Measurements from ENCODE around the gene YBEY. TPM values are rescaled to one million over a fixed set of nuclear protein-coding genes. Genes with fewer than 3 reads are reported as not detected.

YBEY gene
- total and polyA plus RNA-seq, 2 donors (not counting 3 experiments of a cell fraction or from before 2014, with no cell fraction given): 6.1 to 15.3 TPM

DNA sequence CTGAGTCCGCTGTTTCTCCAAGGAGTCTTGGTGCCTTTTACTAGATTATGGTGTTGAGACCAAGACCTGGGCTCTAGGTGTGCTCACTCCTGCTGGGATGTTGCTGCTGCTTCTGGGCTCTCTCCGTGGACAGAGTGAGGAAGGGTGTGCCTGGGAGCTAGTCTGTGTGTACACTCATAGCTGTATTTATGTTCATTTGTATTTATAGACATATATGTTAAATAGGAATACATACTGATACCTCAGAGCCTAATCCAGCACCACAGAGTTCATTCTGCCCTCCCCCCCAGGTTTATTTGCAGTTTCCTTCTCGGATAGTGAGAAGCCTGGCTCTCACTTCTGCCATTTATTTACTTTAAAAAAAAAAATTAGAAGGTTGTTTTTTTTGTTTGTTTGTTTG lies 50.5 kb downstream of the YBEY start:
- ChIA-PET CTCF (no interaction called here), POLR2A (no interaction called here)
- Histone ChIP-seq H3K79me2 (ENCODE audit: control insufficient read depth, insufficient read depth, low read length) (peaks cover 8% of the 10 kb centered on the region), H4K20me1 (replicated peaks; ENCODE audit: control insufficient read depth, extremely low read depth, insufficient read depth, low read length) (no peaks in the 10 kb centered on the region), H3K4me3 (replicated peaks in 1 of 3; ENCODE audit: insufficient read depth in 1 of 3, low read depth in 1 of 3, low read length in 3 of 3) (no peak overlapping the region), H3K9me3 (replicated peaks; ENCODE audit: control insufficient read depth, insufficient read depth, low read length) (no peaks in the 10 kb centered on the region), H3K9ac (replicated peaks; ENCODE audit: extremely low read depth, insufficient read depth, low read length) (no peak overlapping the region), H3K4me1 (ENCODE audit: control insufficient read depth, extremely low read depth, insufficient read depth, low read length) (no peaks in the 10 kb centered on the region), H3K27ac (ENCODE audit: insufficient read depth, low read depth, low read length) (no peak overlapping the region), H3K36me3 (ENCODE audit: control insufficient read depth in 2 of 2, extremely low read depth in 1 of 2, insufficient read depth in 2 of 2, low read length in 2 of 2) (peaks cover 6 to 8% of the 10 kb centered on the region in 2 experiments), H2AFZ (ENCODE audit: low read depth, low read length) (no peak overlapping the region), H3K27me3 (ENCODE audit: control insufficient read depth in 2 of 2, insufficient read depth in 2 of 2, low read length in 2 of 2) (no peaks in the 10 kb centered on the region), H3K9me1 (replicated peaks; ENCODE audit: control insufficient read depth, extremely low read depth, insufficient read depth, low read length) (no peaks in the 10 kb centered on the region), H3K4me2 (ENCODE audit: insufficient read depth, low read length) (no peak overlapping the region)
- TF ChIP-seq EZH2 (IDR thresholded peaks at IDR 0.05; ENCODE audit: borderline replicate concordance, low read depth, low read length, severe bottlenecking) (no peak), MYC (IDR thresholded peaks at IDR 0.05; ENCODE audit: low read depth, low read length) (no peak), POLR2AphosphoS5 (IDR thresholded peaks at IDR 0.05; ENCODE audit: insufficient read depth, low read depth, low read length) (no peak), FOS (IDR thresholded peaks at IDR 0.05; ENCODE audit: borderline replicate concordance, insufficient read depth, low read length) (no peak), GATA2 (IDR thresholded peaks at IDR 0.05; ENCODE audit: insufficient read depth, insufficient read length, low read depth, low read length) (no peak)
- DNase-seq (ENCODE audit: low read depth, low spot score) (no peak), FAIRE-seq (no peak)
- dilution Hi-C loops (cut with MboI; ENCODE audit: extremely low pct_ligation_motif_present, low sequenced_read_pairs): no loop called here
- intact Hi-C loops (cut with micrococcal nuclease): no loop called here
- BruUV-seq (replicated peaks): no TSS peak

GRCh38 chr21:46340998-46341397 lies 54.9 kb downstream of the YBEY start:
- ChIA-PET CTCF (no interaction called here), POLR2A (no interaction called here)
- Histone ChIP-seq H4K20me1 (replicated peaks; ENCODE audit: control insufficient read depth, extremely low read depth, insufficient read depth, low read length) (no peaks in the 10 kb centered on the region), H3K9me1 (replicated peaks; ENCODE audit: control insufficient read depth, extremely low read depth, insufficient read depth, low read length) (no peaks in the 10 kb centered on the region), H3K36me3 (ENCODE audit: control insufficient read depth in 2 of 2, extremely low read depth in 1 of 2, insufficient read depth in 2 of 2, low read length in 2 of 2) (peaks cover 5 to 14% of the 10 kb centered on the region in 2 experiments), H3K9ac (replicated peaks; ENCODE audit: extremely low read depth, insufficient read depth, low read length) (no peak overlapping the region), H3K9me3 (replicated peaks; ENCODE audit: control insufficient read depth, insufficient read depth, low read length) (no peaks in the 10 kb centered on the region), H3K4me1 (ENCODE audit: control insufficient read depth, extremely low read depth, insufficient read depth, low read length) (no peaks in the 10 kb centered on the region), H3K4me3 (replicated peaks in 1 of 3; ENCODE audit: insufficient read depth in 1 of 3, low read depth in 1 of 3, low read length in 3 of 3) (no peak overlapping the region), H3K4me2 (ENCODE audit: insufficient read depth, low read length) (no peak overlapping the region), H3K27ac (ENCODE audit: insufficient read depth, low read depth, low read length) (no peak overlapping the region), H2AFZ (ENCODE audit: low read depth, low read length) (no peak overlapping the region), H3K79me2 (ENCODE audit: control insufficient read depth, insufficient read depth, low read length) (peaks cover 22% of the 10 kb centered on the region), H3K27me3 (ENCODE audit: control insufficient read depth in 2 of 2, insufficient read depth in 2 of 2, low read length in 2 of 2) (no peaks in the 10 kb centered on the region)
- TF ChIP-seq POLR2AphosphoS5 (IDR thresholded peaks at IDR 0.05; ENCODE audit: insufficient read depth, low read depth, low read length) (no peak), FOS (IDR thresholded peaks at IDR 0.05; ENCODE audit: borderline replicate concordance, insufficient read depth, low read length) (no peak), EZH2 (IDR thresholded peaks at IDR 0.05; ENCODE audit: borderline replicate concordance, low read depth, low read length, severe bottlenecking) (no peak), MYC (IDR thresholded peaks at IDR 0.05; ENCODE audit: low read depth, low read length) (no peak), GATA2 (IDR thresholded peaks at IDR 0.05; ENCODE audit: insufficient read depth, insufficient read length, low read depth, low read length) (no peak), JUN (IDR thresholded peaks at IDR 0.05; ENCODE audit: borderline replicate concordance, insufficient read depth, insufficient read length, low read depth) (no peak), POLR2A (IDR thresholded peaks at IDR 0.05; ENCODE audit: low read depth, low read length) (no peak)
- TF ChIP-seq, protein P1, sequence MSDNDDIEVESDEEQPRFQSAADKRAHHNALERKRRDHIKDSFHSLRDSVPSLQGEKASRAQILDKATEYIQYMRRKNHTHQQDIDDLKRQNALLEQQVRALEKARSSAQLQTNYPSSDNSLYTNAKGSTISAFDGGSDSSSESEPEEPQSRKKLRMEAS (IDR thresholded peaks at IDR 0.05; ENCODE audit: insufficient read depth, insufficient read length): no peak
- BruUV-seq (replicated peaks): no TSS peak
- no peak for DNase-seq (ENCODE audit: low read depth, low spot score)
- no peak for FAIRE-seq
- intact Hi-C loops (cut with micrococcal nuclease): no loop called here
- dilution Hi-C loops (cut with MboI; ENCODE audit: extremely low pct_ligation_motif_present, low sequenced_read_pairs): no loop called here
